ENCODE data around the gene HHAT. TPM values are rescaled to one million over a fixed set of nuclear protein-coding genes. Genes with fewer than 3 reads are reported as not detected.

Gene HHAT
- total and polyA plus RNA-seq, 2 of the 4 experiments (the other 2 are of a cell fraction), result 1.7 to 2.5 TPM

GRCh38 chr1:210650403-210650802, 321.7 kb downstream of the HHAT start:
- Histone ChIP-seq H3K36me3 (ENCODE audit: control insufficient read depth, insufficient read depth, low read length) (no peaks in the 10 kb centered on the region), H3K18ac (ENCODE audit: low read depth, low read length) (no peak overlapping the region), H2BK15ac (ENCODE audit: low read depth, low read length) (no peak overlapping the region), H4K20me1 (ENCODE audit: insufficient read depth, low read length) (no peaks in the 10 kb centered on the region), H2BK120ac (ENCODE audit: low read depth, low read length) (no peak overlapping the region), H4K8ac (ENCODE audit: low read depth in 2 of 2, low read length in 2 of 2) (no peak overlapping the region), H2AK5ac (ENCODE audit: low read depth, low read length) (no peak overlapping the region), H3K23ac (ENCODE audit: low read depth, low read length) (no peak overlapping the region), H4K91ac (ENCODE audit: insufficient read depth, low read depth, low read length) (no peak overlapping the region), H3K4me1 (ENCODE audit: control insufficient read depth, insufficient read depth, low read length) (peaks cover 7% of the 10 kb centered on the region; the same call in 1 of the 2 replicates), H2AK9ac (replicated peaks; ENCODE audit: low read depth, low read length, poor library complexity) (no peak overlapping the region), H3K9me3 (ENCODE audit: control insufficient read depth, insufficient read depth, low read length) (no peaks in the 10 kb centered on the region), H4K5ac (ENCODE audit: low read depth, low read length) (no peak overlapping the region), H3K27ac (ENCODE audit: insufficient read depth, low read length) (no peak overlapping the region), H3K4ac (ENCODE audit: low read depth, low read length) (no peak overlapping the region), H3K79me1 (ENCODE audit: low read depth in 1 of 2, low read length in 2 of 2) (no peaks in the 10 kb centered on the region), H2BK20ac (ENCODE audit: low read depth, low read length) (no peak overlapping the region), H3K56ac (ENCODE audit: extremely low read depth, insufficient read depth, low read length) (no peak overlapping the region), H3K27me3 (ENCODE audit: control insufficient read depth, insufficient read depth, low read length) (no peaks in the 10 kb centered on the region), H3K4me3 (ENCODE audit: insufficient read depth, low read depth, low read length) (no peak overlapping the region), H3K9me1 (ENCODE audit: insufficient read depth, low read length) (no peaks in the 10 kb centered on the region), H2BK5ac (ENCODE audit: low read depth, low read length, poor library complexity, severe bottlenecking) (no peak overlapping the region), H3K4me2 (ENCODE audit: low read depth, low read length) (no peak overlapping the region), H3K9ac (ENCODE audit: low read depth, low read length) (no peak overlapping the region), H3K14ac (replicated peaks; ENCODE audit: low read depth, low read length) (no peak overlapping the region), H2AFZ (replicated peaks; ENCODE audit: low read length, poor library complexity) (no peak overlapping the region)
- intact Hi-C loops (cut with micrococcal nuclease), result no loop called here
- dilution Hi-C loops (cut with HindIII; ENCODE audit: low sequenced_read_pairs, unreplicated experiment), result no loop called here
- BruUV-seq (replicated peaks), result no TSS peak
- DNase-seq, result no peak
- no peak for ATAC-seq (ENCODE audit: low read depth)
- CTCF ChIA-PET, result no interaction called here
- in situ Hi-C loops (cut with MboI; ENCODE audit: low sequenced_read_pairs), result no loop called here
- POLR2A ChIA-PET (ENCODE audit: unreplicated experiment), result no interaction called here
- WGBS, 2 experiments (ENCODE audit: extremely low coverage in 2 of 2, insufficient read length in 1 of 2), result no CpG with 5 or more reads among the region's 2 CpGs
- TF ChIP-seq SMC3 (IDR thresholded peaks at IDR 0.05; ENCODE audit: low read depth, low read length) (no peak), RCOR1 (IDR thresholded peaks at IDR 0.05; ENCODE audit: insufficient replicate concordance, low read length) (no peak), ELK1 (IDR thresholded peaks at IDR 0.05; ENCODE audit: borderline replicate concordance, low read depth, low read length) (no peak), MXI1 (IDR thresholded peaks at IDR 0.05; ENCODE audit: borderline replicate concordance, low read depth, low read length) (no peak), BHLHE40 (IDR thresholded peaks at IDR 0.05; ENCODE audit: low read depth, low read length) (no peak), RAD21 (IDR thresholded peaks at IDR 0.05; ENCODE audit: low read length) (no peak), MAFK (IDR thresholded peaks at IDR 0.05; ENCODE audit: low read depth, low read length) (no peak), CHD1 (IDR thresholded peaks at IDR 0.05; ENCODE audit: low read depth, low read length) (no peak), POLR2A (IDR thresholded peaks at IDR 0.05; ENCODE audit: low read depth, low read length) (no peak), CEBPB (IDR thresholded peaks at IDR 0.05; ENCODE audit: low read depth, low read length) (no peak), FOS (IDR thresholded peaks at IDR 0.05; ENCODE audit: low read depth, low read length) (no peak)
- TF ChIP-seq, protein P1, sequence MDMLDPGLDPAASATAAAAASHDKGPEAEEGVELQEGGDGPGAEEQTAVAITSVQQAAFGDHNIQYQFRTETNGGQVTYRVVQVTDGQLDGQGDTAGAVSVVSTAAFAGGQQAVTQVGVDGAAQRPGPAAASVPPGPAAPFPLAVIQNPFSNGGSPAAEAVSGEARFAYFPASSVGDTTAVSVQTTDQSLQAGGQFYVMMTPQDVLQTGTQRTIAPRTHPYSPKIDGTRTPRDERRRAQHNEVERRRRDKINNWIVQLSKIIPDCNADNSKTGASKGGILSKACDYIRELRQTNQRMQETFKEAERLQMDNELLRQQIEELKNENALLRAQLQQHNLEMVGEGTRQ (IDR thresholded peaks at IDR 0.05; ENCODE audit: low read depth, low read length), result no peak
- TF ChIP-seq, protein P2, sequence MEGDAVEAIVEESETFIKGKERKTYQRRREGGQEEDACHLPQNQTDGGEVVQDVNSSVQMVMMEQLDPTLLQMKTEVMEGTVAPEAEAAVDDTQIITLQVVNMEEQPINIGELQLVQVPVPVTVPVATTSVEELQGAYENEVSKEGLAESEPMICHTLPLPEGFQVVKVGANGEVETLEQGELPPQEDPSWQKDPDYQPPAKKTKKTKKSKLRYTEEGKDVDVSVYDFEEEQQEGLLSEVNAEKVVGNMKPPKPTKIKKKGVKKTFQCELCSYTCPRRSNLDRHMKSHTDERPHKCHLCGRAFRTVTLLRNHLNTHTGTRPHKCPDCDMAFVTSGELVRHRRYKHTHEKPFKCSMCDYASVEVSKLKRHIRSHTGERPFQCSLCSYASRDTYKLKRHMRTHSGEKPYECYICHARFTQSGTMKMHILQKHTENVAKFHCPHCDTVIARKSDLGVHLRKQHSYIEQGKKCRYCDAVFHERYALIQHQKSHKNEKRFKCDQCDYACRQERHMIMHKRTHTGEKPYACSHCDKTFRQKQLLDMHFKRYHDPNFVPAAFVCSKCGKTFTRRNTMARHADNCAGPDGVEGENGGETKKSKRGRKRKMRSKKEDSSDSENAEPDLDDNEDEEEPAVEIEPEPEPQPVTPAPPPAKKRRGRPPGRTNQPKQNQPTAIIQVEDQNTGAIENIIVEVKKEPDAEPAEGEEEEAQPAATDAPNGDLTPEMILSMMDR (conservative IDR thresholded peaks at IDR 0.05; ENCODE audit: low read depth, low read length), result no peak
